Measurements from ENCODE around the gene GRID1. TPM values are rescaled to one million over a fixed set of nuclear protein-coding genes. Genes with fewer than 3 reads are reported as not detected.

The GRID1 gene
- total RNA-seq, 1 donor from 2014 or later = 0.60 TPM

GRCh38 chr10:85767891-85768290 lies 598.7 kb downstream of the GRID1 start:
- TF ChIP-seq, protein P1, sequence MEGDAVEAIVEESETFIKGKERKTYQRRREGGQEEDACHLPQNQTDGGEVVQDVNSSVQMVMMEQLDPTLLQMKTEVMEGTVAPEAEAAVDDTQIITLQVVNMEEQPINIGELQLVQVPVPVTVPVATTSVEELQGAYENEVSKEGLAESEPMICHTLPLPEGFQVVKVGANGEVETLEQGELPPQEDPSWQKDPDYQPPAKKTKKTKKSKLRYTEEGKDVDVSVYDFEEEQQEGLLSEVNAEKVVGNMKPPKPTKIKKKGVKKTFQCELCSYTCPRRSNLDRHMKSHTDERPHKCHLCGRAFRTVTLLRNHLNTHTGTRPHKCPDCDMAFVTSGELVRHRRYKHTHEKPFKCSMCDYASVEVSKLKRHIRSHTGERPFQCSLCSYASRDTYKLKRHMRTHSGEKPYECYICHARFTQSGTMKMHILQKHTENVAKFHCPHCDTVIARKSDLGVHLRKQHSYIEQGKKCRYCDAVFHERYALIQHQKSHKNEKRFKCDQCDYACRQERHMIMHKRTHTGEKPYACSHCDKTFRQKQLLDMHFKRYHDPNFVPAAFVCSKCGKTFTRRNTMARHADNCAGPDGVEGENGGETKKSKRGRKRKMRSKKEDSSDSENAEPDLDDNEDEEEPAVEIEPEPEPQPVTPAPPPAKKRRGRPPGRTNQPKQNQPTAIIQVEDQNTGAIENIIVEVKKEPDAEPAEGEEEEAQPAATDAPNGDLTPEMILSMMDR (IDR thresholded peaks at IDR 0.05) = no peak
- Mint-ChIP-seq H3K27me3 (ENCODE audit: low read depth) (peaks cover 2% of the 10 kb centered on the region), H3K36me3 (ENCODE audit: low read depth) (no peaks in the 10 kb centered on the region), H3K9me3 (ENCODE audit: low read depth) (peaks cover 12% of the 10 kb centered on the region), H3K4me3 (ENCODE audit: unreplicated experiment) (no peak overlapping the region), H3K27ac (ENCODE audit: unreplicated experiment) (no peak overlapping the region), H3K4me1 (ENCODE audit: low read depth) (no peaks in the 10 kb centered on the region)
- DNase-seq (ENCODE audit: low spot score) = no peak

GRCh38 chr10:85764108-85764507 lies 602.5 kb downstream of the GRID1 start:
- H3K9me3 Mint-ChIP-seq (ENCODE audit: low read depth) = peaks cover 3% of the 10 kb centered on the region
- no peaks in the 10 kb centered on the region for H3K36me3 Mint-ChIP-seq (ENCODE audit: low read depth)
- DNase-seq (ENCODE audit: low spot score) = no peak
- TF ChIP-seq, protein P1 (IDR thresholded peaks at IDR 0.05) = no peak
- no peak overlapping the region for H3K27ac Mint-ChIP-seq (ENCODE audit: unreplicated experiment)
- H3K27me3 Mint-ChIP-seq (ENCODE audit: low read depth) = peaks cover 2% of the 10 kb centered on the region
- H3K4me3 Mint-ChIP-seq (ENCODE audit: unreplicated experiment) = no peak overlapping the region
- no peaks in the 10 kb centered on the region for H3K4me1 Mint-ChIP-seq (ENCODE audit: low read depth)

- TF ChIP-seq, protein P1 (IDR thresholded peaks at IDR 0.05) = no peak
- H3K27me3 Mint-ChIP-seq (ENCODE audit: low read depth) = peaks cover 2% of the 10 kb centered on the region
- no peaks in the 10 kb centered on the region for H3K36me3 Mint-ChIP-seq (ENCODE audit: low read depth)
- H3K4me3 Mint-ChIP-seq (ENCODE audit: unreplicated experiment) = no peak overlapping the region
- no peaks in the 10 kb centered on the region for H3K4me1 Mint-ChIP-seq (ENCODE audit: low read depth)
- H3K27ac Mint-ChIP-seq (ENCODE audit: unreplicated experiment) = no peak overlapping the region
- H3K9me3 Mint-ChIP-seq (ENCODE audit: low read depth) = no peaks in the 10 kb centered on the region
- DNase-seq (ENCODE audit: low spot score) = no peak
Measured at GRCh38 chr10:85761906-85762445, 604.6 kb downstream of the GRID1 start.

- TF ChIP-seq, protein P1 (IDR thresholded peaks at IDR 0.05) = no peak
- H3K27ac Mint-ChIP-seq (ENCODE audit: unreplicated experiment) = no peak overlapping the region
- no peak for DNase-seq (ENCODE audit: low spot score)
- H3K27me3 Mint-ChIP-seq (ENCODE audit: low read depth) = no peaks in the 10 kb centered on the region
- H3K4me3 Mint-ChIP-seq (ENCODE audit: unreplicated experiment) = no peak overlapping the region
- peaks cover 11% of the 10 kb centered on the region for H3K9me3 Mint-ChIP-seq (ENCODE audit: low read depth)
- H3K36me3 Mint-ChIP-seq (ENCODE audit: low read depth) = no peaks in the 10 kb centered on the region
- no peaks in the 10 kb centered on the region for H3K4me1 Mint-ChIP-seq (ENCODE audit: low read depth)
Measured at GRCh38 chr10:85741626-85742300, 624.8 kb downstream of the GRID1 start.

DNA sequence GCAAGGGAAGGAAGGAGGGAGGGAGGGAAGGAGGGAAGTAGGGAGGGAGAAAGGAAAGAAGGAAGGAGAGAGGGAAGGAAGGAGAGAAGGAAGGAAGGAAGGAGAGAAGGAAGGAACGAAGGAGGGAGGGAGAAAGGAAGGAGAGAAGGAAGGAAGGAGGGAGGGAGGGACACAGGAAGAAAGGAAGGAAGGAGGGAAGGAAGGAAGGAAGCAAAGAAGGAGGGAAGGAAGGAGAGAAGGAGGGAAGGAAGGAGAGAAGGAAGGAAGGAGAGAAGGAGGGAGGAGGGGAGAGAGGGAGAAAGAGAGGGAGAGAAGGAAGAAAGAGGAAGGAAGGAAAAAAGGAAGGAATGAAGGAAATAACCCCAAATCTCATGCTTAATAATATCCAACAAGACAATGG lies 630.6 kb downstream of the GRID1 start:
- no peaks in the 10 kb centered on the region for H3K27me3 Mint-ChIP-seq (ENCODE audit: low read depth)
- H3K4me1 Mint-ChIP-seq (ENCODE audit: low read depth) = no peaks in the 10 kb centered on the region
- DNase-seq (ENCODE audit: low spot score) = no peak

More for the DNA sequence above, 630.6 kb downstream of the GRID1 start:
- H3K36me3 Mint-ChIP-seq (ENCODE audit: low read depth) = no peaks in the 10 kb centered on the region
- H3K9me3 Mint-ChIP-seq (ENCODE audit: low read depth) = peaks cover 11% of the 10 kb centered on the region
- no peak overlapping the region for H3K27ac Mint-ChIP-seq (ENCODE audit: unreplicated experiment)
- TF ChIP-seq, protein P1 (IDR thresholded peaks at IDR 0.05) = no peak
- no peak overlapping the region for H3K4me3 Mint-ChIP-seq (ENCODE audit: unreplicated experiment)
